Skeletal muscle cell (primary cell): ENCODE data around the gene ANO7.

Source experiments
- DNase-seq: peaks from one replicate; pipeline ENCODE4 v3.0.0-alpha.2; 2010; ENCODE audit warnings: low read depth
- H3K4me3 ChIP-seq: 2 replicates; pipeline ENCODE4 v1.5.1; 2011; ENCODE audit warnings: low read depth, mild to moderate bottlenecking, control low read depth, low read length, moderate library complexity

Gene ANO7

GRCh38 chr2:241188361-241189092 is at the start of gene ANO7:
ANO7 (plus strand) TSS chr2:241188677; CDS start chr2:241190064, 1,387 bp downstream.
- DNase-seq: no peak
- no peak within 1 kb of the TSS for H3K4me3 ChIP-seq

GRCh38 chr2:241139531-241140444 is 48.7 kb upstream of the ANO7 start:
- DNase-seq: no peak
- no peak overlapping the region for H3K4me3 ChIP-seq

GRCh38 chr2:241140445-241140840 is 48.0 kb upstream of the ANO7 start:
- DNase-seq: no peak
- H3K4me3 ChIP-seq: no peak overlapping the region

- no peak for DNase-seq
Measured at GRCh38 chr2:241141214-241141770, 47.2 kb upstream of the ANO7 start.

GRCh38 chr2:241142063-241142462 is 46.4 kb upstream of the ANO7 start:
- no peak overlapping the region for H3K4me3 ChIP-seq
- DNase-seq: no peak

More at GRCh38 chr2:241141214-241141770, 47.2 kb upstream of the ANO7 start:
- no peak overlapping the region for H3K4me3 ChIP-seq

- no peak for DNase-seq
- H3K4me3 ChIP-seq: no peak overlapping the region
Measured at GRCh38 chr2:241142593-241142992, 45.9 kb upstream of the ANO7 start.

GRCh38 chr2:241146286-241146685 is 42.2 kb upstream of the ANO7 start:
- DNase-seq: no peak
- H3K4me3 ChIP-seq: no peak overlapping the region

- no peak for DNase-seq
- no peak overlapping the region for H3K4me3 ChIP-seq
Measured at GRCh38 chr2:241147336-241147735, 41.1 kb upstream of the ANO7 start.

- no peak for DNase-seq
- peak overlapping the region; percentile 81 for H3K4me3 ChIP-seq
Measured at GRCh38 chr2:241148239-241148638, 40.2 kb upstream of the ANO7 start.

- peak within 1 kb of the TSS; percentile 81 for H3K4me3 ChIP-seq
- DNase-seq: peak; percentile 79
Measured at GRCh38 chr2:241148891-241149674, 39.4 kb upstream of the ANO7 start, which contains the start of gene PASK. PASK (minus strand) TSS chr2:241149472; CDS start chr2:241143032, 6,440 bp downstream.

GRCh38 chr2:241149675-241149924 is 38.9 kb upstream of the ANO7 start:
- peak overlapping the region; percentile 81 for H3K4me3 ChIP-seq
- no peak for DNase-seq

- DNase-seq: peak; percentile 70
- peak within 1 kb of the TSS; percentile 81 for H3K4me3 ChIP-seq
Measured at GRCh38 chr2:241149925-241150659, 38.4 kb upstream of the ANO7 start, which contains the start of gene PPP1R7. PPP1R7 (plus strand) TSS chr2:241150467; CDS start chr2:241150496, 29 bp downstream.

GRCh38 chr2:241150660-241151530 is 37.6 kb upstream of the ANO7 start:
- peak overlapping the region; percentile 81 for H3K4me3 ChIP-seq
- DNase-seq: no peak

- no peak overlapping the region for H3K4me3 ChIP-seq
- no peak for DNase-seq
Measured at GRCh38 chr2:241151934-241152660, 36.4 kb upstream of the ANO7 start.

- no peak overlapping the region for H3K4me3 ChIP-seq
Measured at GRCh38 chr2:241153616-241154015, 34.9 kb upstream of the ANO7 start.

GRCh38 chr2:241154915-241155314 is 33.6 kb upstream of the ANO7 start:
- H3K4me3 ChIP-seq: no peak overlapping the region
- DNase-seq: peak; percentile 85

More at GRCh38 chr2:241153616-241154015, 34.9 kb upstream of the ANO7 start:
- no peak for DNase-seq

GRCh38 chr2:241155936-241156335 is 32.5 kb upstream of the ANO7 start:
- H3K4me3 ChIP-seq: no peak overlapping the region
- DNase-seq: no peak
